Occipital lobe (tissue), 2 donors: ENCODE measurements around the gene SORCS2. TPM values are rescaled to one million over a fixed set of nuclear protein-coding genes. Genes with fewer than 3 reads are reported as not detected.

Experiments used
- DNase-seq: peaks from one replicate; lab custom pipeline; 2025; lab: John Stamatoyannopoulos, UW
- total RNA-seq: library from RNA; depleted of rRNA; stranded (reverse); fragments of >200 nt; gene quantifications from one replicate; pipeline ENCODE4 v1.2.3, GENCODE V29; 2014

The SORCS2 gene
- total RNA-seq, 1 donor from 2014 or later: 4.1 TPM

GRCh38 chr4:7369511-7369910 is 177.2 kb downstream of the SORCS2 start:
- no peak for DNase-seq

GRCh38 chr4:7370038-7370437 is 177.7 kb downstream of the SORCS2 start:
- no peak for DNase-seq

GRCh38 chr4:7371210-7371941 is 179.0 kb downstream of the SORCS2 start:
- DNase-seq: no peak

GRCh38 chr4:7372673-7373072 is 180.3 kb downstream of the SORCS2 start:
- DNase-seq: no peak

DNA sequence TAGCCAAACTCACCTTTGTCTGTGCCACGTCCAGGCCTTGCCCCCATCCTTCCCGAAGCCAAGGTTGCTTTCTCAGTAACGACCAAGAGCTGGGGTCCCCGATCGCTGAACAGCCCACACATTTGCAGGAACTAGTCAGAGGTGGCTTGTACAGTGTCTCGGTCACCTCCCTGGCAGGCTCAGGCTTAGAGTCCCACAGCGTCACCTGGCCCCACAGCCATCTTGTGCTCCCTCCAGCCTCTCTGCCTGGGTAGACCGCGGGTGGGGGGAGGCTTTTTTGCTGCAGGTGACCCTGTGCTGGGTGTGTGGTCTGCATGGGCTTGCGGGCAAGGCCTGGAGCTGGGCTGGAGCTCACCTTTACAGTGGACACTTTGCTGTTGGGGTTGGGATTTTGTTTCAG is 182.2 kb downstream of the SORCS2 start:
- no peak for DNase-seq

- peak; percentile 21 for DNase-seq
These were observed 183.1 kb downstream of the SORCS2 start for GRCh38 chr4:7375427-7375826.

DNA sequence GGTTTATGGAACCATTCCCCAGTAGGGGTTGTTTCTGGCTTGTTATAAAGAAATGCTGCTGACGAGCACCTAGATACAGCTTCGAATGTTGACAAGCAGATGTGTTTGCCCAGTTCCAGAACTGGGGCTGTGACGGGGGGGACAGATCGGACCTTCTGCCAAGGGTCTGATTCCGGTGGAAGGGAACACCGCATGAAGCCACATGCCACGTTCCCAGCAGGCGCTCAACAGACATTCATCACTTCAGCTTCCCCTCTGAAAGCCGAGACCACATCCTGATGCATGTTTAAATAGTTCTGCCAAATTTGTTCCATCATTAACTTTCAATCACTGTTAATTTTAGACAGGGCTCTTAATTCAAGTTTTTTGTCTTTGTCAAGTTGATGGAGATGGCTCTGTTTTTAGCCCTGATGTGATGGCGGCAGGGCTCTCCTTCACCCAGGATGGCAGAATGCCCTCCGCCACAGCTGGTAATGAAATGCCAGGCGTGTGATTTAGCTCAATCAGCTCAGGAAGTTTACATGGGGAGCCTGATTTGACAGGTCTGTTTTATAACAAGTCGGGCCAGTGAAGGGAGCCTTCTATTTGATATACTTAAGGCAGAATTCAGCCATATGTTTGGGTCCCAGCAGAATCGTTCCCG is 185.0 kb downstream of the SORCS2 start:
- no peak for DNase-seq

- DNase-seq: no peak
These were observed 186.8 kb downstream of the SORCS2 start for GRCh38 chr4:7379186-7379585.

- DNase-seq: no peak
These were observed 187.4 kb downstream of the SORCS2 start for GRCh38 chr4:7379719-7380118.

DNA sequence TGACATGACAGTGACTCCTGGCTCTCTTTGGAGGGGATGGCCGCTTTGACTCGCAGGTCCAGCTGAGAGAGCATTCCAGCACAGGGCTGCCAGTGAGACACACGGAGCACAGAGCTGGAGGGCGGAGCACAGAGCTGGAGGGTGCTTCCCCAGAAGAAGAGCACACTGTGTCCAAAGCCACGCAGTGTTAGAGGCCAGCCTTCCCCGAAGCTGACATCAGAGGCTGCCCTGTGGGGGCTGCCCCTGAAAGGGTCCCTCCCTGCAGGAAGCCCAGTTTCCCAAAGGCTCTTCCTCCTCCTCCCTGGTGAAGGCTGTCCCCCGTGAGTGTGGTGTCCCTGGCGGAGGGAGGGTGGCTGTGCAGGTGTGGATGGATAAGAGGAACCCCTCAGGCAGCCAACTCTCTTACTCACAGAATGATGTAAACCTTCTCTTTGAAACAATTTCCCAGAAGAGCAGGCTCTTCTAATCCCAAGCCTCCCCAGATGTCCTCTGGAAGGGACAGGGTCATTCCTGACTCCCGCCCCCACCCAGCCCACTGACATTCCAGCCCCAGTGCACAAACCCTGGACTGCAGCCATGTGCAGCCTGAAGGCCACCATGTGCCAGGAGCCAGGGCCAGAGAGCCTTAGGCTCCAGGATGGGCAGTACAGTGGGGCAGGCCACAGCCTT is 189.0 kb downstream of the SORCS2 start:
- no peak for DNase-seq

GRCh38 chr4:7381890-7382633 is 189.7 kb downstream of the SORCS2 start:
- no peak for DNase-seq

- no peak for DNase-seq
These were observed 190.3 kb downstream of the SORCS2 start for GRCh38 chr4:7382634-7383014.

DNA sequence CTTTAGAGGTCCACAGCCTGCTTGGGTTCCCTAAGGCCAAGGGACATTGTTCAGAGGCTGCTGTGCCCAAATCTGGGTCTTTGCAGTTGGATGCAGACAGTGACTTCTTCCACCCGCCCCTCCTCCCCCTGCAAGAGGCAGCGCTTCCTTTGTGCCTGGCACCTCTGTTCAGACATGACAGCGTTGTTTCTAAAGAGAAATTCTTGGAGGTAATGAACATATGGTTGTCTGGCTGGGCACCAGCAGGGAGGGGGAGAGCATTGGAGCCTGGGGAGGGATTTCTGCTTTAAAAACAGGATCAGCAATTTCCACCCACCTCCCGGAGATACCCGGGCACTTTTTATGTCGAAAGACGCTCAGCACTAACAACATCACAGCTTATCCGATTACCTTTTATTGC is 190.9 kb downstream of the SORCS2 start:
- DNase-seq: no peak

DNA sequence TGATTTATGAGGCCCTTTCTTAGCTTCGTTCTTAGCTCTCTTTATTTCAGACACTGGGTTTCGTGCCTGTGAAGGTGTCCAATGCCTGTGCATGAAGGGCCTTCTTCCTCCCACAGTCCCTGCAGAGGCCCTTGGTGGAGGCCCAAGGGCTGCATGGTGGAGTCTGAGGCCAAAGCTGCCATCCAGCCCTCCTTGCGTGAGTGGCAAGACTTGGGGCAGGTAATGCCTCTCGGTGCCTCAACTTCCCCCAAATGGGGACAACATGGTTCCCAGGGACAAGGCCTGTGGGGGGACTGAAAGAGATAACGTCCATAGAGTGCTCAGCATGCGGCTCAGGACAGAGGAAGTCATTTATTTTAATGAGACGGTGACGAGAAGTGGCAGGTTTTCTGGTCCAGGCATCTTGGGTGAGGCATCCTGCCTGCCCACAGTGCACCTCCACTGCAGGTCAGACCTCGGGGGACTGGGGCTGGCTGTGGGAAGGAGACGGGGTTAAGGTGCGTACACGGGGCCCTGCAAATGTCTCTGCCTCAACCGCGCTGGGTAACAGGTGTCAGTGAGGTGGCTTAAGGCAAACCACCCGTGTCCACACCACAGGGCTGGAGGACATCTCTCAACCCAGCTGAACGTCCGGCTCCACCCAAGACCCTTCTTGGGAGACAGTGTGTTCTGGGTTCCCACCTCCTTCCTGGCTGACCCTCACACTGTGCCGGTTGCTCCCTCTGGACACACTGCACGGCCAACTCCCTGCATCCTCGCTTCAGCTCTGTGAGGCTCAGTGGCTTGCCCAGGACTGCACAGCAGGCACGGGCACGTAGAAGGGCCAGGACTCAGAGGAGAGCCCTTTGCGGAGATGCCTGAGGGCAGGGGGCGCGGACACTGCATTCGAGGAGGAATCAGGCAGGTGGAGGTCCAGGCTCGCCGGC is 191.9 kb downstream of the SORCS2 start:
- DNase-seq: no peak

- no peak for DNase-seq
These were observed 192.9 kb downstream of the SORCS2 start for GRCh38 chr4:7384929-7385890.

GRCh38 chr4:7387925-7388324 is 195.6 kb downstream of the SORCS2 start:
- no peak for DNase-seq

DNA sequence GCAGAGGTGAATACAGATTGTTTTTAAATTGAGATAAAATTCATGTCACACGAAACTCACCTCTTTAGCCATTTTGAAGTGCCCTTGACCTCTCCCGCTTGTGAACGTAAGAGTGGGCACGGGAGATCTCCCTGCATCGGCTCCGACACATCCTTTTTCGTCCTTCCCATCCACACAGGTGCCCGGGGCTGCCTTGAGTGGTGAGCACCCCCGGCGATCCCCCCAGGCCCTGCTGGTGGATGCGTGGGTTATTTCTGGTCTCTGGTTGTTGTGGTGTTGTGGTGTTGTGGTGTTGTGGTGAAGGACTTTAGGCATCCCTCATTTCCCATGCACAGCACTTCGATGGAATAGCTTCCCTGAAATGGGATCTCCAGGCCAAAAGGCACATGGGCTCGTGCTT is 196.3 kb downstream of the SORCS2 start:
- no peak for DNase-seq

GRCh38 chr4:7389101-7389701 is 196.9 kb downstream of the SORCS2 start:
- DNase-seq: no peak

GRCh38 chr4:7389719-7390118 is 197.4 kb downstream of the SORCS2 start:
- no peak for DNase-seq
